H4 (cell line): ENCODE measurements around the gene XRCC1. TPM values are rescaled to one million over a fixed set of nuclear protein-coding genes. Genes with fewer than 3 reads are reported as not detected.
"Not testable (repeated sequence)": the region's sequence is repeated elsewhere in the genome, so short reads cannot be mapped to it uniquely, and the experiment has no call there.

Experiments
- DNase-seq: peaks from one replicate; pipeline ENCODE4 v3.0.0-alpha.2; 2015; ENCODE audit warnings: low spot score
- total RNA-seq: library from RNA; depleted of rRNA; stranded (reverse); fragments of >200 nt; shearing (Covaris generic); gene quantifications from 2 replicates; pipeline ENCODE4 v1.2.3, GENCODE V29; 2014

The XRCC1 gene
- total RNA-seq, 1 experiment from 2014 or later: 31.0 TPM

- no peak for DNase-seq
Measured at GRCh38 chr19:43575955-43576878, 890 bp upstream of the XRCC1 start.

- DNase-seq: peak; percentile 35
Measured at GRCh38 chr19:43574424-43575155, 737 bp downstream of the XRCC1 start.

- no peak for DNase-seq
Measured at GRCh38 chr19:43572171-43572588, 3.1 kb downstream of the XRCC1 start.

- DNase-seq: no peak
Measured at GRCh38 chr19:43570174-43570791, 5.0 kb downstream of the XRCC1 start.

GRCh38 chr19:43569657-43570056, 5.7 kb downstream of the XRCC1 start:
- no peak for DNase-seq

- DNase-seq: no peak
Measured at GRCh38 chr19:43564800-43565199, 10.5 kb downstream of the XRCC1 start.

- no peak for DNase-seq
Measured at GRCh38 chr19:43563816-43564457, 11.4 kb downstream of the XRCC1 start.

GRCh38 chr19:43562698-43563241, 12.6 kb downstream of the XRCC1 start:
- DNase-seq: peak; percentile 97

GRCh38 chr19:43562226-43562697, 13.1 kb downstream of the XRCC1 start:
- DNase-seq: no peak

- no peak for DNase-seq
Measured at GRCh38 chr19:43561139-43561970, 14.0 kb downstream of the XRCC1 start.

- DNase-seq: no peak
Measured at GRCh38 chr19:43560687-43561086, 14.6 kb downstream of the XRCC1 start.

- peak; percentile 59 for DNase-seq
Measured at GRCh38 chr19:43555185-43555770, 20.0 kb downstream of the XRCC1 start.

GRCh38 chr19:43554317-43554895, 20.9 kb downstream of the XRCC1 start:
- DNase-seq: no peak

GRCh38 chr19:43553656-43554055, 21.7 kb downstream of the XRCC1 start:
- no peak for DNase-seq

- DNase-seq: no peak
Measured at GRCh38 chr19:43552616-43553015, 22.7 kb downstream of the XRCC1 start.

- DNase-seq: no peak
Measured at GRCh38 chr19:43552198-43552450, 23.2 kb downstream of the XRCC1 start.

- no peak for DNase-seq
Measured at GRCh38 chr19:43551399-43552197, 23.7 kb downstream of the XRCC1 start.

- DNase-seq: no peak
Measured at GRCh38 chr19:43548706-43549105, 26.6 kb downstream of the XRCC1 start.

GRCh38 chr19:43547926-43548325, 27.4 kb downstream of the XRCC1 start:
- not testable (repeated sequence) for DNase-seq
